Activated effector memory CD4-positive, alpha-beta T cell treated with Interleukin-2 at 50 U/mL for 16 hours (primary cell): Measurements from ENCODE around the gene ASIC5.

ENCODE experiments used
- DNase-seq: peaks from one replicate; pipeline ENCODE4 v3.0.0-alpha.2; 2020

ASIC5 gene

GRCh38 chr4:155879767-155880166, 13.7 kb upstream of the ASIC5 start:
- no peak for DNase-seq

DNA sequence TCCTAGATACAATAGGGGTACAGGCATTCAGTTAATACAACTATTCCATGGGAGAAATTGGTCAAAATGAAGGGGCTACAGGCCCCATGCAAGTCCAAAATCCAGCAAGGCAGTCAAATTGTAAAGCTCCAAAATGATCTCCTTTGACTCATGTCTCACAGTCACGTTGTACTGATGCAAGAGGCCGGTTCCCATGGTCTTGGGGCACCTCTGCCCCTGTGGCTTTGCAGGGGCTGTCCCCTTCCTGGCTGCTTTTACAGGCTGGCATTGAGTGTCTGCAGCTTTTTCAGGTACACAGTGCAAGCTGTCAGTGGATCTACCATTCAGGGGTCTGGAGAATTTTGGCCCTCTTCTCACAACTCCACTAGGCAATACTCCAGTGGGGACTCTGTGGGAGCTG, 12.5 kb upstream of the ASIC5 start:
- DNase-seq: no peak

GRCh38 chr4:155877971-155878370, 11.9 kb upstream of the ASIC5 start:
- no peak for DNase-seq

DNA sequence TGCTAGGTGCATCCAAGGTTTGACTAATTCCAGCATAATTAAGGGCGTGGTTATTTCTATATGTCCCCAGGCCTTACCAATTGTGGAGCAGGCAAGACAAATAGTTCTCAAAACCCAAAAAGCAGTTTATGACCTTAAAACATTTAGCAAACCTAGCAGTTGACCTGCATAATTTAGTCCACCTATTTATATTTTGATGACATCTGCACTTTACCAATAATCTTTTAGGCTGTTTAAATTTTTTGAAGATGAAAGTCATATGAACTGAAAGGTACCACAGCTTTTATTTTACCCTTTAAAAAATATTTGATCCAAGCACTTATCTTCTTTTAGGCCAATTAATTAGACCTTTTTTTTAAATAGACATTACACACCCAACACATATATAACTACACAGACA, 9.8 kb upstream of the ASIC5 start:
- DNase-seq: no peak

GRCh38 chr4:155855897-155856296, 10.2 kb downstream of the ASIC5 start:
- DNase-seq: no peak

DNA sequence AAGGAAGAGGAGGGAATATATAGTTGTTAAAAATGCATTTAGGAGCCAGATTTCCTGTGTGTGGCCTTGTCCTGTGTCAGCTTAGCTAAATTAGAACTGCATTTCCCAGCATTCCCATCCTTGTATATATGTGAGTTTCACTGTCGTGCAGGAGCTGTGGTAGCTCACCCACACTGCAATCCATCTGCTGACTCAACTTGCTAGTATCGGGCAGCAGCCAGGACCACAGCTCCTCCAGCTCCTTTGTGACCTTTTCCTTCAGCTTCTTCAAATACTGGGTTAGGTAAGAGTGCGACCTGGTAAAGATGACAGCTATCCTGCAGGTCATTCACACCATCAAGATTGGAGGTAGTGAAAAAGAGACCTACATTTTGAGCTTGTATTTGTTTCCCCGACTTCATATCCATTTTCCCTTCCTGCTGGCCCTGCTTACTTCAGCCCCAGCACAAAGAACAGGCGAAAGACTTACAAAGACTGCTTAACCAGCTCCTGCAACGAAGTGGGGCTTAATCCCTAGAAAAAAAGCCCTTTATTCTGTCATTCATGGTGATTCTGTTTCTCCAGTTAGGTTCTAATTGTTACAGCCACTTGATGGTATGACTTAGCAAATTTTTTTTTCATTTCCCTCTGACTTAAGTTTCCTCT, 11.4 kb downstream of the ASIC5 start:
- no peak for DNase-seq

DNA sequence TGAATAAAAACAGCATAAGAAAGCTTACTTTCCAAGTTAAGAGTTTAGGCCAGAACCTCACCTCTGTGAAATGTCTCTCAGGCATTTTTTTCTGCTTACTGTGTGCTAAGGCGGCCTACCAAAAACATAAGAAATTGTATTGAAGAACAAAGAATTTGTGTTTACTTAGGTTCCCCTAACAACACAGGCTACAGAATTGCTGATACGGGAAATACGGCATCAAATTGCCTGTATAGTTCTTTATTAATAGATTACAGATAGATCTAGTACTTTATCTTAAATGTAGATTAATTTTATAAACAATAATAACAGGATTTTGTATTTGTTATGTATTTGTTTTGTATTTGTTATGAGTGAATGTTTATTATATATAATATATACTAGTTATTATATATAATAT, 12.9 kb downstream of the ASIC5 start:
- no peak for DNase-seq

- no peak for DNase-seq
These were observed 17.0 kb downstream of the ASIC5 start for GRCh38 chr4:155849042-155849441.

GRCh38 chr4:155846929-155847328, 19.1 kb downstream of the ASIC5 start:
- DNase-seq: no peak

DNA sequence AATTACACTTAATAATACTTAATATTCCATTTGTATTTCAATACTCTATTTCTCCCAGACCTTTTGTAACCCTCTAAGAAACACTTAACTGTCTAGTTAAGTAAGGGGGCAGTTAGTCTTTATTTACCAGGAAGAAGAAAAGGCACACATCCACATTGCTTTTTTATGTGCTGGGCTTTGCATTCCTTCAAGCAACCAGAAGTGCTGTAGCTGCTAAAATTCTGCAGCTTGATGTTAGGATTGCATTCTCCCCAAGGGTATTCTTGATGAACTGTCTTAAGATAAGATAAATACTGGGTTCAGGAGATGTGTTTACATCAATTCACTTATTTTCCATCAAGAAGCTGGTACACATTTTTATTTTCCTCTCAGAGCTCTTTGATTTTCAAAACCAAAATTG, 24.0 kb downstream of the ASIC5 start:
- no peak for DNase-seq

DNA sequence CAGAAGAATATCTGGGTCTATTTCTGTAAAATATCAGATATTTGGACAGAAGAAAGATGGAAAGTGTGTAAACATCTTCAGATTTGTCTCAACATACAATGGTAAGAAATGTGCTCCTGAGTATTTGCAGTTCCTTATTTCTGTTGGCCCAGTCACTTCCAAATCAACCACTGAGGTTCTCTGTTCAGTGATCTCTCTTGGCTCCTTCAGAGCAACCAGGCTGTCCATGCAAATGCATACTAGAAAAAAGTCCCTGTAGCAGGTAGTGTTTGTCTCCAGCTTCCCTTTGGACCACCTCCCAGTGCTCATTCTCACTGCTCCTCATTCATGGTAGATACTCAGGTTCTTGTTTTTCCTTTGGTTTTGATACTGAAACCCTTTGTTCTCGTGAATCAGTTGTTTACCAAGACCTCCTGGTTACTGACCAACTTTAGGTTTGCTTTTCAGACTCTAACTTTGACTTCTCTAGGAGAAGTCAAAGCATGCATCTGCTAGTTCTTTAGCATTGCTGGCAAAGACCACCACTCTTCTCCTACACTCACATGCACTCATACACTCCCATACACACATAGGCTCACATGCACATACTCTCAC, 28.8 kb downstream of the ASIC5 start:
- DNase-seq: no peak

DNA sequence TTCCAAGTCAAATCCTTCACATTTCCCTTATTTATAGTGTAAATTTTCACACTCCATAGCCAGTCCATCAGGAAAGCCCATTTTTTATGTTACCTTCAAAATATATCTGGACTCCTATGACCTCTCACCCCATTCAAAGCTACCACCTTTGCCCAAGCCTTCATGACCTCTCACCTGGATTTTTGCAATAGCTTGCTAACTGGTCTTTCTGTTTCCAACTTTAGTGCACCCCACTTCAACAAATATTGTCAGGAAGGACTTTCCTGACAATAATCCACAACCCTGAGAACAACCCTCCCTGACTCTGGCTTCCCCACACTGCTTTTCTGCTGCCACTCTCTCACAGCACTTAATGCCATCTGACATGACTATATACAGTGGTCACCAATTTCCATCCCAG, 33.4 kb downstream of the ASIC5 start:
- no peak for DNase-seq

- no peak for DNase-seq
These were observed 37.4 kb downstream of the ASIC5 start for GRCh38 chr4:155828628-155829027.

DNA sequence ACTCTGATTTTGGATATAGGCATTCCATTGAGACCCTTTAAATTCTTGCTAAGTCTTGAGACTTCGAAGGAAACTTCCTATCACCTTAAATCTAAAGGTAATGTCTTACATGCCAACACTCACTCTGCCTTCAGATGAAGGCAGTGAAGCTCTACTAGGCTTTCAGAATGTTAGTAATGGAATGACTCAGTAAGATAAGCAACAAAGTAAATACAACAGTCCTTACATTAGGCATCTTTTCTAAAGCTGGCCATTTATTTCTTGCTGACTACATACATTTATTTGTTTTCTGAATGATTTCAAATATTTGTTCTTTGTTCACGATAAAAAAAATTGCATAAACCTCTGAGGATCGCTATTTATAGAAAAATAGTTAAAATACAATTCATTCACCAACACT, 43.5 kb downstream of the ASIC5 start:
- DNase-seq: no peak

GRCh38 chr4:155820887-155821518, 45.1 kb downstream of the ASIC5 start:
- no peak for DNase-seq

DNA sequence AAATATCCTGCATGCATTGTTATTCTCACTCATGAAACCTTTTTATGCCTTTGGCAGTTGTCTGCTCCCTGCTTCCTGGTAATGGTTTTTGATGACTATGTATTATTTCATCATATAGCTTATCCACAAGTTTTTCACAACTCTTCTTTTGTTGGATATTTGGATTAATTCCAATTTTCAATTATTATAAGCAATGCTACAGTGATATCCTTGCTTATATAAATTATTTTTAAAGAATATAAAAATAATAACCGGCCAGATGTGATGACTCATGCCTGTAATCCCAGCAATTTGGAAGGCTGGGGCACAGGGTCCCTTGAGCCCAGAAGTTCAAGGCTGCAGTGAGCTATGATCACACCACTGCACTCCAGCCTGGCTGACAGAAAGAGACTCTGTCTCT, 47.0 kb downstream of the ASIC5 start:
- DNase-seq: no peak

DNA sequence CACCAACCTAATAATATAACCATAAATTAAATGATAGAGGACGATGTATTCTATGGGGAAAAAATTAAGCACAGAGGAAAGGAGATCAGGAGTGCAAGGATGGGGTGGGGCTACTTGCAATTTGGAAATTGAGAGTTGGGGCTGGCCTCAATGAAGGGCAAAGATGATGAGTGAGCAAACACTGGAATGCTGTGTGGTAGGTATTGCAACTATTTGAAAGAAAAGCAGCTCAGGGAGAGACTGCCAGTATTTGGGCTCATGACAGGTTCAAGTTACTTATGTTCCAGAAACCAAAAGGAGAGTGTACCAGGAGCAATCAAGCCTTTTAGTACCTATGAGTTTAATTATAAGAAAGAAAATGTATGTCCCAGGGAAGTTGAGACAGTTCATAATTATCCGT, 47.4 kb downstream of the ASIC5 start:
- DNase-seq: no peak

- no peak for DNase-seq
These were observed 55.0 kb downstream of the ASIC5 start for GRCh38 chr4:155811083-155811482.

- no peak for DNase-seq
These were observed 56.2 kb downstream of the ASIC5 start for GRCh38 chr4:155809835-155810234.

DNA sequence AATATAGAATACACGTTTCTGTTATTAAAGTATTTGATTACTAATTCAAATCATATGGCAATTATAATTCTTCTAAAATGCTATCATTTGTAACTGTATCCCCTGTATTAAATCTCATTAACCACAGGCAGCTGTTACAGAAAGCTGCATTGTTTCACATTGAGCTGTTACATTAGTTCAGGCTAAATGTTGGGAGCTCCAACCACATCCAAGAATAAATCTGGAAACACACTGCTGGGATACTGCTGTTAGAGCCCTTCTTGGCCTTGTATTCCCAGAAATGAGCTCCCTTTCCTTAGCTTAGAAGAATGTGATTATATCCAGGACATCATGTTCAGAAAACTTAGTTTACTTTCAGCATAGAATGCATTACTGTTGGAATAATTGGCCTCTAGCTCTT, 59.1 kb downstream of the ASIC5 start:
- DNase-seq: no peak

DNA sequence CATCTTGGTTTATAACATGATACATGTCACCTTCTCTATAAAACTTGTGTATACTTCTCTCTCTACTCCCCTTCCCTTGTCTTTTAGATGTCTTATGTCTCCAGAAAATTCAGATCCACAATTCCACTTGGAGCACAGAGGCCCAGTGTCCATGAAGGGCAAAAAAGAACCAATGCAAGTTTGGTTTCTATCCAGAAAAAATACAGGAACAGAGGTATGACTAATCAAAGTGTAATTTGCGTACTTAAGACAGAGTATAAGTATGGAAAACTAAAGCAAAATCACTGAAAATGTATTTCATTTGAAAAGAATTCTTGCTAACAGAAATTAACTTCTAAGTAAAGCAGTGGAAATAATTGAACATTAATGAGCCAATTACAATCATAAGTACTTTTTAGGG, 61.1 kb downstream of the ASIC5 start:
- DNase-seq: no peak

DNA sequence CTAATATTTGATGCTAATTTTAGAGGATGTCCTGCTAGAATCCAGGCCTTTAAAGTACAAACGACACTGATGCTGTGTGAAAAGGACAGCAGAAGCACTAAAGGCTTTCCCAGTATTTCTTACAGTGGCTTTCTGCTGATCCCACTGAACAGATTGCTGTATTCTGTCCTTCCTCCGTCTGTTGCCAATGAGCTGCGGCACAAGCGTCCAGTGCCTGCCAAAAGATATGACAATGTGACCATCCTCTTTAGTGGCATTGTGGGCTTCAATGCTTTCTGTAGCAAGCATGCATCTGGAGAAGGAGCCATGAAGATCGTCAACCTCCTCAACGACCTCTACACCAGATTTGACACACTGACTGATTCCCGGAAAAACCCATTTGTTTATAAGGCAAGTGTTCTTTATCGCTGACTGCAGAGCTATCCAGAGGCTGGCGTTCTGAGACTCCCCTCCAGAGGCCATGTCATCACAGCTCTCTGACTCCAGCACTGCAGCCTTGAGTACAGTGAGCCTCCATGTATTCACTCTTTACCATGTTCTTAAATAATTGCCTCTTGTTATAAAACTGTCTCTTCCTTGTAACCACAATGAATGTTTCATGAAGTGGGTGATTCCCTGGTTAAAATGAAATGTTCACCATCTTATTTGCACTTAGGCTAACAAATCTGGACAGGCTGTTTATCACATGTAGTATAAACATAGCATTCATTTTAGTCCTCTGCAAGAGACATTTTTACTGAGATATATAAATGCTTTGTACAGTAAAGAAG, 63.7 kb downstream of the ASIC5 start:
- DNase-seq: no peak

GRCh38 chr4:155800685-155801343, 65.3 kb downstream of the ASIC5 start:
- no peak for DNase-seq

DNA sequence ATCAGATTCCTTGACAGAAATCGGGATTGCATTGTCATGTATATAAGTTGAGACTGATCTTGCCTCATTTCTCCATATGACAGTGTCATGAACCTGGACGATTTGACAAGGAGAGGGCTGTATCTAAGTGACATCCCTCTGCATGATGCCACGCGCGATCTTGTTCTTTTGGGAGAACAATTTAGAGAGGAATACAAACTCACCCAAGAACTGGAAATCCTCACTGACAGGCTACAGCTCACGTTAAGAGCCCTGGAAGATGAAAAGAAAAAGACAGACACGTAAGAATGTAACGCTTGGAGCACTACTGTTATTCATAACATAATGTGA, 66.3 kb downstream of the ASIC5 start:
- DNase-seq: no peak
